OCI-M2 (cell line): ENCODE results near the gene ERO1A.

Experiments
- DNase-seq: peaks from one replicate; lab custom pipeline; 2025; ENCODE audit not compliant: unreplicated experiment; lab: John Stamatoyannopoulos, UW

Gene ERO1A

GRCh38 chr14:52610187-52610586 lies 85.2 kb downstream of the ERO1A start:
- no peak for DNase-seq

GRCh38 chr14:52609445-52610044 lies 85.8 kb downstream of the ERO1A start:
- DNase-seq, result no peak

- no peak for DNase-seq
Observed at GRCh38 chr14:52607061-52607460, 88.3 kb downstream of the ERO1A start.

GRCh38 chr14:52602131-52602530 lies 93.2 kb downstream of the ERO1A start:
- no peak for DNase-seq

- no peak for DNase-seq
Observed at GRCh38 chr14:52599974-52600373, 95.4 kb downstream of the ERO1A start.

GRCh38 chr14:52598568-52598967 lies 96.8 kb downstream of the ERO1A start:
- no peak for DNase-seq

- DNase-seq, result no peak
Observed at GRCh38 chr14:52596861-52597260, 98.5 kb downstream of the ERO1A start.

GRCh38 chr14:52596320-52596719 lies 99.0 kb downstream of the ERO1A start:
- DNase-seq, result no peak

GRCh38 chr14:52590318-52590717 lies 105.0 kb downstream of the ERO1A start:
- no peak for DNase-seq
